Measurements from ENCODE around the gene ARHGEF7.

The ARHGEF7 gene

GRCh38 chr13:111325146-111325890, 210.2 kb downstream of the ARHGEF7 start:
- no peak overlapping the region for H3K4me3 ChIP-seq (ENCODE audit: control insufficient read depth, low read depth, low read length)
- TF ChIP-seq CTCF (conservative IDR thresholded peaks at IDR 0.05; ENCODE audit: control insufficient read depth, insufficient read depth, low read depth, low read length): no peak
- no peak for DNase-seq (ENCODE audit: low read depth)

- no peak for DNase-seq (ENCODE audit: low read depth)
- no peak overlapping the region for H3K4me3 ChIP-seq (ENCODE audit: control insufficient read depth, low read depth, low read length)
- no peak for TF ChIP-seq CTCF (conservative IDR thresholded peaks at IDR 0.05; ENCODE audit: control insufficient read depth, insufficient read depth, low read depth, low read length)
Observed at GRCh38 chr13:111325941-111326620, 211.0 kb downstream of the ARHGEF7 start.

- no peak overlapping the region for H3K4me3 ChIP-seq (ENCODE audit: control insufficient read depth, low read depth, low read length)
- no peak for TF ChIP-seq CTCF (conservative IDR thresholded peaks at IDR 0.05; ENCODE audit: control insufficient read depth, insufficient read depth, low read depth, low read length)
- no peak for DNase-seq (ENCODE audit: low read depth)
Observed at GRCh38 chr13:111326621-111326965, 211.5 kb downstream of the ARHGEF7 start.

GRCh38 chr13:111326981-111327642, 212.0 kb downstream of the ARHGEF7 start:
- no peak for TF ChIP-seq CTCF (conservative IDR thresholded peaks at IDR 0.05; ENCODE audit: control insufficient read depth, insufficient read depth, low read depth, low read length)
- H3K4me3 ChIP-seq (ENCODE audit: control insufficient read depth, low read depth, low read length): no peak overlapping the region
- DNase-seq (ENCODE audit: low read depth): no peak

- H3K4me3 ChIP-seq (ENCODE audit: control insufficient read depth, low read depth, low read length): no peak overlapping the region
- TF ChIP-seq CTCF (conservative IDR thresholded peaks at IDR 0.05; ENCODE audit: control insufficient read depth, insufficient read depth, low read depth, low read length): no peak
- no peak for DNase-seq (ENCODE audit: low read depth)
Observed at GRCh38 chr13:111327730-111328573, 212.8 kb downstream of the ARHGEF7 start.
